ENCODE data around the gene CPA5.
A peak's percentile ranks its signal among the peaks of the same experiment; 100 is the strongest.
"Not testable (repeated sequence)": the region's sequence is repeated elsewhere in the genome, so short reads cannot be mapped to it uniquely, and the experiment has no call there.

The CPA5 gene

GRCh38 chr7:130367836-130368746 is 23.5 kb downstream of the CPA5 start:
- Histone ChIP-seq H3K27ac (ENCODE audit: low read depth, low read length, severe bottlenecking) (peak overlapping the region; percentile 81), H3K9me3 (ENCODE audit: control insufficient read depth, low read length) (no peaks in the 10 kb centered on the region), H3K4me1 (ENCODE audit: control insufficient read depth, insufficient read depth, low read length, poor library complexity, severe bottlenecking) (peaks cover 84% of the 10 kb centered on the region), H3K36me3 (ENCODE audit: control insufficient read depth, insufficient read depth, low read length) (no peaks in the 10 kb centered on the region), H3K4me3 (ENCODE audit: extremely low read depth, insufficient read depth, low read length, poor library complexity, severe bottlenecking) (no peak overlapping the region)
- 93 to 96% methylated on average over 13 to 18 of the region's 19 CpGs for WGBS, 2 experiments (ENCODE audit: insufficient coverage in 2 of 2)

- Histone ChIP-seq H3K4me3 (ENCODE audit: extremely low read depth, insufficient read depth, low read length, poor library complexity, severe bottlenecking) (no peak overlapping the region), H3K27ac (ENCODE audit: low read depth, low read length, severe bottlenecking) (peak overlapping the region; percentile 81), H3K9me3 (ENCODE audit: control insufficient read depth, low read length) (no peaks in the 10 kb centered on the region), H3K4me1 (ENCODE audit: control insufficient read depth, insufficient read depth, low read length, poor library complexity, severe bottlenecking) (peaks cover 87% of the 10 kb centered on the region), H3K36me3 (ENCODE audit: control insufficient read depth, insufficient read depth, low read length) (no peaks in the 10 kb centered on the region)
- 61 to 75% methylated on average over 7 to 10 of the region's 10 CpGs for WGBS, 2 experiments (ENCODE audit: insufficient coverage in 2 of 2)
These were observed 24.6 kb downstream of the CPA5 start for GRCh38 chr7:130369110-130369711.

GRCh38 chr7:130369831-130370550 is 25.4 kb downstream of the CPA5 start:
- WGBS, 2 experiments (ENCODE audit: insufficient coverage in 2 of 2): 52 to 61% methylated on average over 2 of the region's 3 CpGs
- Histone ChIP-seq H3K4me1 (ENCODE audit: control insufficient read depth, insufficient read depth, low read length, poor library complexity, severe bottlenecking) (peaks cover 89% of the 10 kb centered on the region), H3K27ac (ENCODE audit: low read depth, low read length, severe bottlenecking) (peak overlapping the region; percentile 81), H3K4me3 (ENCODE audit: extremely low read depth, insufficient read depth, low read length, poor library complexity, severe bottlenecking) (no peak overlapping the region), H3K36me3 (ENCODE audit: control insufficient read depth, insufficient read depth, low read length) (no peaks in the 10 kb centered on the region), H3K9me3 (ENCODE audit: control insufficient read depth, low read length) (no peaks in the 10 kb centered on the region)

- Histone ChIP-seq H3K4me3 (ENCODE audit: extremely low read depth, insufficient read depth, low read length, poor library complexity, severe bottlenecking) (no peak overlapping the region), H3K36me3 (ENCODE audit: control insufficient read depth, insufficient read depth, low read length) (no peaks in the 10 kb centered on the region), H3K4me1 (ENCODE audit: control insufficient read depth, insufficient read depth, low read length, poor library complexity, severe bottlenecking) (peaks cover 80% of the 10 kb centered on the region), H3K9me3 (ENCODE audit: control insufficient read depth, low read length) (peaks cover 6% of the 10 kb centered on the region), H3K27ac (ENCODE audit: low read depth, low read length, severe bottlenecking) (no peak overlapping the region)
- WGBS, 2 experiments (ENCODE audit: insufficient coverage in 2 of 2): 91 to 97% methylated on average over 3 of the region's 3 CpGs
These were observed 26.4 kb downstream of the CPA5 start for GRCh38 chr7:130371046-130371445.

GRCh38 chr7:130372402-130373165 is 28.0 kb downstream of the CPA5 start:
- H3K4me3 ChIP-seq (ENCODE audit: extremely low read depth, insufficient read depth, low read length, poor library complexity, severe bottlenecking): no peak overlapping the region

GRCh38 chr7:130374507-130374906 is 29.9 kb downstream of the CPA5 start:
- H3K4me1 ChIP-seq (ENCODE audit: control insufficient read depth, insufficient read depth, low read length, poor library complexity, severe bottlenecking): peaks cover 50% of the 10 kb centered on the region
- no peaks in the 10 kb centered on the region for H3K36me3 ChIP-seq (ENCODE audit: control insufficient read depth, insufficient read depth, low read length)
- H3K4me3 ChIP-seq (ENCODE audit: extremely low read depth, insufficient read depth, low read length, poor library complexity, severe bottlenecking): no peak overlapping the region
- WGBS, 2 experiments (ENCODE audit: insufficient coverage in 2 of 2): 95 to 100% methylated on average over 4 to 5 of the region's 6 CpGs
- peaks cover 25% of the 10 kb centered on the region for H3K9me3 ChIP-seq (ENCODE audit: control insufficient read depth, low read length)
- H3K27ac ChIP-seq (ENCODE audit: low read depth, low read length, severe bottlenecking): peak overlapping the region; percentile 100

More at GRCh38 chr7:130372402-130373165, 28.0 kb downstream of the CPA5 start:
- Histone ChIP-seq H3K27ac (ENCODE audit: low read depth, low read length, severe bottlenecking) (peak overlapping the region; percentile 100), H3K36me3 (ENCODE audit: control insufficient read depth, insufficient read depth, low read length) (no peaks in the 10 kb centered on the region), H3K4me1 (ENCODE audit: control insufficient read depth, insufficient read depth, low read length, poor library complexity, severe bottlenecking) (peaks cover 65% of the 10 kb centered on the region), H3K9me3 (ENCODE audit: control insufficient read depth, low read length) (peaks cover 18% of the 10 kb centered on the region)
- WGBS, 2 experiments (ENCODE audit: insufficient coverage in 2 of 2): 84 to 92% methylated on average over 8 to 9 of the region's 11 CpGs

- not testable (repeated sequence) for H3K4me3 ChIP-seq (ENCODE audit: extremely low read depth, insufficient read depth, low read length, poor library complexity, severe bottlenecking); H3K27ac ChIP-seq (ENCODE audit: low read depth, low read length, severe bottlenecking); H3K36me3 ChIP-seq (ENCODE audit: control insufficient read depth, insufficient read depth, low read length)
- Histone ChIP-seq H3K9me3 (ENCODE audit: control insufficient read depth, low read length) (peaks cover 25% of the 10 kb centered on the region), H3K4me1 (ENCODE audit: control insufficient read depth, insufficient read depth, low read length, poor library complexity, severe bottlenecking) (peaks cover 36% of the 10 kb centered on the region)
- WGBS, 2 experiments (ENCODE audit: insufficient coverage in 2 of 2): 40 to 44% methylated on average over 1 of the region's 1 CpG
These were observed 31.8 kb downstream of the CPA5 start for GRCh38 chr7:130376461-130376860.

GRCh38 chr7:130377178-130377577 is 32.6 kb downstream of the CPA5 start:
- Histone ChIP-seq H3K36me3 (ENCODE audit: control insufficient read depth, insufficient read depth, low read length) (no peaks in the 10 kb centered on the region), H3K4me3 (ENCODE audit: extremely low read depth, insufficient read depth, low read length, poor library complexity, severe bottlenecking) (no peak overlapping the region), H3K27ac (ENCODE audit: low read depth, low read length, severe bottlenecking) (no peak overlapping the region), H3K4me1 (ENCODE audit: control insufficient read depth, insufficient read depth, low read length, poor library complexity, severe bottlenecking) (peaks cover 30% of the 10 kb centered on the region), H3K9me3 (ENCODE audit: control insufficient read depth, low read length) (peaks cover 25% of the 10 kb centered on the region)
- WGBS, 2 experiments (ENCODE audit: insufficient coverage in 2 of 2): 88 to 93% methylated on average over 6 of the region's 6 CpGs

GRCh38 chr7:130379019-130379418 is 34.4 kb downstream of the CPA5 start:
- 95 to 98% methylated on average over 5 to 7 of the region's 7 CpGs for WGBS, 2 experiments (ENCODE audit: insufficient coverage in 2 of 2)
- H3K36me3 ChIP-seq (ENCODE audit: control insufficient read depth, insufficient read depth, low read length): no peaks in the 10 kb centered on the region
- peaks cover 25% of the 10 kb centered on the region for H3K9me3 ChIP-seq (ENCODE audit: control insufficient read depth, low read length)
- no peak overlapping the region for H3K27ac ChIP-seq (ENCODE audit: low read depth, low read length, severe bottlenecking)
- H3K4me1 ChIP-seq (ENCODE audit: control insufficient read depth, insufficient read depth, low read length, poor library complexity, severe bottlenecking): peaks cover 12% of the 10 kb centered on the region
- no peak overlapping the region for H3K4me3 ChIP-seq (ENCODE audit: extremely low read depth, insufficient read depth, low read length, poor library complexity, severe bottlenecking)

GRCh38 chr7:130379532-130379920 is 34.9 kb downstream of the CPA5 start:
- 84 to 89% methylated on average over 7 to 10 of the region's 10 CpGs for WGBS, 2 experiments (ENCODE audit: insufficient coverage in 2 of 2)
- peaks cover 7% of the 10 kb centered on the region for H3K4me1 ChIP-seq (ENCODE audit: control insufficient read depth, insufficient read depth, low read length, poor library complexity, severe bottlenecking)

More at GRCh38 chr7:130379532-130379920, 34.9 kb downstream of the CPA5 start:
- Histone ChIP-seq H3K4me3 (ENCODE audit: extremely low read depth, insufficient read depth, low read length, poor library complexity, severe bottlenecking) (no peak overlapping the region), H3K27ac (ENCODE audit: low read depth, low read length, severe bottlenecking) (peak overlapping the region; percentile 77), H3K9me3 (ENCODE audit: control insufficient read depth, low read length) (peaks cover 25% of the 10 kb centered on the region), H3K36me3 (ENCODE audit: control insufficient read depth, insufficient read depth, low read length) (no peaks in the 10 kb centered on the region)
